SK-N-SH (cell line): ENCODE measurements around the gene CCDC149. TPM values are rescaled to one million over a fixed set of nuclear protein-coding genes. Genes with fewer than 3 reads are reported as not detected.

Source experiments
- CTCF ChIA-PET: fragments of 300-600, 350-600 bp; formaldehyde crosslinking; extraction: SDS; loops from one replicate; lab custom pipeline; 2021; lab: Yijun Ruan, JAX
- POLR2A ChIA-PET: fragments of 350-600 bp; sonication (Branson Sonifier 250); formaldehyde crosslinking; extraction: SDS; loops from one replicate; lab custom pipeline; 2020; ENCODE audit warnings: antibody characterized with exemption, inconsistent platforms; lab: Yijun Ruan, JAX
- DNase-seq: peaks from one replicate; pipeline ENCODE4 v3.0.0; 2012
- H2AFZ ChIP-seq: fragments of 200-600 bp; sonication (generic); 2 replicates; pipeline ENCODE4 v1.8.1; 2016; ENCODE audit warnings: antibody characterized with exemption, mild to moderate bottlenecking, low read depth
- H3F3A ChIP-seq: fragments of 200-600 bp; sonication (generic); replicated peaks from 2 replicates; pipeline ENCODE3; 2016; ENCODE audit warnings: antibody characterized with exemption, mild to moderate bottlenecking; ENCODE audit not compliant: insufficient read depth
- H3K27ac ChIP-seq, 2 experiments: fragments of 200-500 bp in 1 of 2; fragments of 200-600 bp in 1 of 2; sonication (Bioruptor generic) in 1 of 2; sonication (generic), shearing (Covaris generic) in 1 of 2; 2 replicates each; pipeline versions ENCODE4 v1.5.1 to v1.6.1; 2014 to 2016; ENCODE audit warnings: low read depth in 2 of 2, inconsistent platforms in 1 of 2, low read length in 1 of 2, mild to moderate bottlenecking in 1 of 2, mixed read lengths in 1 of 2
- H3K27me3 ChIP-seq: fragments of 200-600 bp; sonication (generic), shearing (Covaris generic); 2 replicates; pipeline ENCODE4 v1.6.1; 2016; ENCODE audit warnings: mixed run types; ENCODE audit not compliant: insufficient read depth
- H3K36me3 ChIP-seq, 2 experiments: fragments of 200-500 bp in 1 of 2; fragments of 200-600 bp in 1 of 2; sonication (Bioruptor generic) in 1 of 2; sonication (generic) in 1 of 2; replicated peaks in 1 of 2; 2 replicates each; pipeline versions ENCODE3 to v1.5.1; 2014 to 2016; ENCODE audit warnings: low read length in 1 of 2, mild to moderate bottlenecking in 1 of 2; ENCODE audit not compliant: insufficient read depth in 2 of 2, control insufficient read depth in 1 of 2
- H3K4me1 ChIP-seq, 2 experiments: fragments of 200-500 bp in 1 of 2; fragments of 200-600 bp in 1 of 2; sonication (Bioruptor generic) in 1 of 2; sonication (generic), shearing (Covaris generic) in 1 of 2; 2 replicates each; pipeline versions ENCODE4 v1.5.1 to v1.6.1; 2014 to 2016; ENCODE audit warnings: low read depth in 1 of 2, low read length in 1 of 2, mixed run types in 1 of 2; ENCODE audit not compliant: insufficient read depth in 2 of 2, control insufficient read depth in 1 of 2
- H3K4me2 ChIP-seq: fragments of 200-600 bp; sonication (generic), shearing (Covaris generic); 2 replicates; pipeline ENCODE4 v1.6.1; 2017; ENCODE audit warnings: mixed run types
- H3K4me3 ChIP-seq, 2 experiments: fragments of 200-500 bp in 1 of 2; fragments of 200-600 bp in 1 of 2; sonication (Bioruptor generic) in 1 of 2; sonication (generic), shearing (Covaris generic) in 1 of 2; 2 replicates each; pipeline versions ENCODE4 v1.5.1 to v1.8.1; 2014 to 2016; ENCODE audit warnings: low read depth in 2 of 2, inconsistent platforms in 1 of 2, low read length in 1 of 2, mild to moderate bottlenecking in 1 of 2, mixed read lengths in 1 of 2, moderate library complexity in 1 of 2
- H3K79me2 ChIP-seq: fragments of 200-600 bp; sonication (generic); 2 replicates; pipeline ENCODE4 v1.8.1; 2017; ENCODE audit warnings: mild to moderate bottlenecking; ENCODE audit not compliant: insufficient read depth
- H3K9ac ChIP-seq: fragments of 200-600 bp; sonication (generic); 2 replicates; pipeline ENCODE4 v1.6.1; 2017; ENCODE audit warnings: mixed run types
- H3K9me2 ChIP-seq: fragments of 200-600 bp; sonication (generic); 2 replicates; pipeline ENCODE4 v1.6.1; 2017; ENCODE audit warnings: mixed run types
- H3K9me3 ChIP-seq: fragments of 200-600 bp; sonication (generic); 2 replicates; pipeline ENCODE4 v1.6.1; 2017; ENCODE audit warnings: mixed run types, mild to moderate bottlenecking, moderate library complexity
- H4K20me1 ChIP-seq: fragments of 200-600 bp; sonication (generic); 2 replicates; pipeline ENCODE4 v1.6.1; 2017; ENCODE audit warnings: mild to moderate bottlenecking, mixed run types; ENCODE audit not compliant: insufficient read depth
- CHD2 ChIP-seq: fragments of 150-350 bp; IDR thresholded peaks from 2 replicates; pipeline ENCODE4 v1.6.1; 2018; ENCODE audit warnings: low read length; ENCODE audit not compliant: partially characterized antibody
- FOXJ3 ChIP-seq: sonication (generic); formaldehyde crosslinking; IDR thresholded peaks from 2 replicates; pipeline ENCODE4 v1.5.1; 2020; ENCODE audit warnings: mild to moderate bottlenecking, missing genetic modification reagents
- RFX5 ChIP-seq: IDR thresholded peaks from 2 replicates; pipeline ENCODE4 v1.6.1; 2012; ENCODE audit warnings: mild to moderate bottlenecking, improper control_type of control experiment, low read length
- TAF1 ChIP-seq: IDR thresholded peaks from 2 replicates; pipeline ENCODE4 v1.6.1; 2012; ENCODE audit warnings: low read depth, mild to moderate bottlenecking, low read length, moderate library complexity, borderline replicate concordance
- TCF12 ChIP-seq: IDR thresholded peaks from 2 replicates; pipeline ENCODE4 v1.4.0; 2012
- WGBS: methylation state at CpG from one replicate; pipeline ENCODE4 v1.1.6; 2017; ENCODE audit warnings: low lambda C conversion rate; 5-methylcytosine and 5-hydroxymethylcytosine counted together
- polyA plus RNA-seq, 3 experiments: library from polyadenylated mRNA; depleted of rRNA; stranded (reverse); fragments of >200 nt; gene quantifications; 2 replicates each; pipeline ENCODE4 v1.2.3, GENCODE V29; 2012
- TF ChIP-seq, protein P1 (sequence below): IDR thresholded peaks from 2 replicates; pipeline ENCODE4 v1.4.0; 2012; ENCODE audit warnings: low read depth
- TF ChIP-seq, protein P2 (sequence below): fragments of 150-350 bp; IDR thresholded peaks from 2 replicates; pipeline ENCODE4 v1.6.1; 2017; ENCODE audit warnings: antibody characterized with exemption, low read length, low read depth, borderline replicate concordance
- TF ChIP-seq, protein P3 (sequence below): IDR thresholded peaks from 2 replicates; pipeline ENCODE4 v1.4.0; 2012; ENCODE audit warnings: low read depth, borderline replicate concordance
- TF ChIP-seq, protein P4 (sequence below): fragments of 150-350 bp; IDR thresholded peaks from 2 replicates; pipeline ENCODE4 v1.6.1; 2016; ENCODE audit warnings: mild to moderate bottlenecking, low read depth, low read length

The CCDC149 gene
- polyA plus RNA-seq, 1 of the 3 experiments (the other 2 are of a cell fraction), result 5.5 TPM

DNA sequence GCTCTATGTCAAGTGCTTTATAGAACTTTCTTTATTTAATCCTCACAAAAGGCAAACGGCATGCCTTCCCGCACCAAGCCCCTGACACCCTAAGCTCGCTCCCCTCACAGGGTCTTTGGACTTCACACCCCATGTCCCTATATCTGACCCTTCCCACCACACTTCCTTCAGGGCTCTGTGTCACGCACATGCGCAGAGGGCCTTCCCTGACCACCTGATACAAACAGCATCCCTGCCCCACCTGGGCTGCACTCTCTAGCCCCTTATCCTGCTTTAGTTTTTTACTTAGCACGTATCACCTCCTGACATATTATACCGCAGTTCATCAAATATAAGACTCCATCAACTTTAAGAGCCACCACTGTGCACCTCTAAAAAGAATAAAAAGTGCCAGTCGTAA, 67.7 kb downstream of the CCDC149 start:
- DNase-seq, result no peak
- Histone ChIP-seq H3F3A (no peaks in the 10 kb centered on the region), H3K9ac (no peak overlapping the region), H3K4me2 (no peak overlapping the region), H3K27ac (no peak overlapping the region), H3K27me3 (no peaks in the 10 kb centered on the region), H3K36me3 (no peaks in the 10 kb centered on the region)
- CTCF ChIA-PET, result no interaction called here
- 84% methylated on average over 8 of the region's 8 CpGs for WGBS
- no peak for TF ChIP-seq TAF1
- TF ChIP-seq, all 33 proteins: peak for 0
- Histone ChIP-seq H2AFZ (no peak overlapping the region), H3K79me2 (no peaks in the 10 kb centered on the region), H4K20me1 (no peaks in the 10 kb centered on the region), H3K4me1 (no peaks in the 10 kb centered on the region), H3K4me3 (no peak overlapping the region), H3K9me2 (no peaks in the 10 kb centered on the region), H3K9me3 (no peaks in the 10 kb centered on the region)
- POLR2A ChIA-PET, result no interaction called here

DNA sequence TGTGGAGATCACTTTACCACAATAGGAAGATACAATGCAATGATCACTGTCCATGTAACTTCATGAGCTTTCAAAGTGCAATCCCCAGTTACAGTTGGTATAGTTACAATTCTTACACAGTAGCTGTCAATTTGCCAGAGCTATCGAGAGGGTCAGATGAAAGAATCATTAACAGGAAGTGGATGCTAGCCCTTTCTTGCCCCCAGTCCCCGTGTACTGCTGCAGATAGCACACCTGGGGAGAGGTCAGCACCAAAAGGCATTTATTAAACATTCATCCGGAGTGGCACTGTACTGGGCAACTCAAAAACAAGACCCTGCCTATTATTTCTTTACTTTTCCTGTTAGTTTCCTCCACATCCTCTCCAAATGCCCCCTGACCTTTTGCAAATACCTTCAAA, 69.7 kb downstream of the CCDC149 start:
- Histone ChIP-seq H3K4me2 (no peak overlapping the region), H3K9me2 (no peaks in the 10 kb centered on the region), H4K20me1 (no peaks in the 10 kb centered on the region), H3K9ac (no peak overlapping the region), H3K27me3 (no peaks in the 10 kb centered on the region), H3F3A (no peaks in the 10 kb centered on the region), H2AFZ (no peak overlapping the region), H3K4me3 (no peak overlapping the region), H3K36me3 (no peaks in the 10 kb centered on the region), H3K9me3 (no peaks in the 10 kb centered on the region), H3K27ac (no peak overlapping the region), H3K79me2 (no peaks in the 10 kb centered on the region)
- WGBS, result 63% methylated on average over 3 of the region's 3 CpGs
- POLR2A ChIA-PET, result no interaction called here
- CTCF ChIA-PET, result no interaction called here
- TF ChIP-seq, protein P1, sequence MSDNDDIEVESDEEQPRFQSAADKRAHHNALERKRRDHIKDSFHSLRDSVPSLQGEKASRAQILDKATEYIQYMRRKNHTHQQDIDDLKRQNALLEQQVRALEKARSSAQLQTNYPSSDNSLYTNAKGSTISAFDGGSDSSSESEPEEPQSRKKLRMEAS, result no peak
- TF ChIP-seq, all 33 proteins: peak for 0
- no peaks in the 10 kb centered on the region for H3K4me1 ChIP-seq
- no peak for DNase-seq

DNA sequence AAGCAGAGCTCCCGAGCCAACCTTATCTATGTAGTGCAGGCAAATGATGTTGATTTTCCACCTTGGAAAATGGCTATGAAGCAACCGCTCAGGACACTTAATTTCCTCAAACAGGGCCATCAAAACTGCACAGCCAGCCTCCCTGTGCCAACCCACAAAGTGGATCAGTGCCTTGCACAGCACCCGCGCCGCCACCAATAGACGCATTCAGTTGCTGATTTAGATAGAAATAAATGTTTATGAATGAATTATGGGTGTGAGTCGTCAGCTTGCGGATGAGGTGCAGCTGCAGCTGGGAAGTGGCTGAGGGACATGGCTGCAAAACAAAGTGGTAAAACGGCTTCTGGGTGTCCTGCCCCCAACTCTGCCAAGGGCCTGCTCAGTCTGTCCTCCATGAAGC, 70.5 kb downstream of the CCDC149 start:
- ChIA-PET CTCF (no interaction called here), POLR2A (no interaction called here)
- Histone ChIP-seq H3K9ac (no peak overlapping the region), H3K27me3 (no peaks in the 10 kb centered on the region), H3K4me3 (no peak overlapping the region), H3K9me2 (no peaks in the 10 kb centered on the region), H3K4me1 (no peaks in the 10 kb centered on the region), H4K20me1 (no peaks in the 10 kb centered on the region), H3K27ac (no peak overlapping the region), H3K79me2 (no peaks in the 10 kb centered on the region), H3K4me2 (no peak overlapping the region), H3K36me3 (no peaks in the 10 kb centered on the region), H3F3A (no peaks in the 10 kb centered on the region), H2AFZ (no peak overlapping the region), H3K9me3 (no peaks in the 10 kb centered on the region)
- DNase-seq, result no peak
- no peak for TF ChIP-seq TAF1
- WGBS, result 83% methylated on average over 9 of the region's 9 CpGs

DNA sequence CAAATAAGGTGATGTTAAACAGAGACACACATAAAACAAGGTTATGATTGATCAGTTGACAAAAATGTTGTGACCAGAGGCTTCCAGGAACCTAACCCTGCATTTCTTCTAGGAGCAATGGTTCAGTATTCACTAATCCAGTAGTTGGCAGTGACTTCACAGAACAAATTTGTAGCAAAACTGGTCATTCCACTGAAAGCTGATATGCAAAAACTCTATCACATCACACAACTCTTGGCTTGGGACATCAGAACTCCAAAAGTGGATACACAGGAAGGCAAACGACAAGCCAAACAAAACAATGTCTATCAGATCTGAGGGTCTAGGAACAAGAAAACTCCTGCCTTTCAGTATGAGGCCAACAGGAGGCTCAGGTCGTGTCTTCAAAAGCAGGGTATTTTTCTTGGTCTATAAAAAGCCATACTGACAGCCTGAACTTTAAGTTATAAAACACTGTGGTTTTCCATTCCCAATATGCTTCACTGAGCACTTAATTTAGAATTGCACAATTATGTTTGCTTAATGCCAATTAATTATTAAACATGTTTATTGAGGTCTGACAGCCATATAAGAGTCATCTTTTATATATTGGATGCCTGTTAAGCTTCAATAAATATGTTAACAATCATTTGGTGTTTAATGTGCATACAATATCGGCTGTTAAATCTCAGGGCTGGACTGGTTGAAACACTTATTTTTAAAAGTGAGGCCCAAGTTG, 71.9 kb downstream of the CCDC149 start:
- no peak for DNase-seq
- H3K4me2 ChIP-seq, result no peak overlapping the region
- H4K20me1 ChIP-seq, result no peaks in the 10 kb centered on the region
- H3K36me3 ChIP-seq, result no peaks in the 10 kb centered on the region
- no peak overlapping the region for H3K27ac ChIP-seq
- CTCF ChIA-PET, result no interaction called here
- no peak overlapping the region for H2AFZ ChIP-seq
- H3K27me3 ChIP-seq, result no peaks in the 10 kb centered on the region
- POLR2A ChIA-PET, result no interaction called here
- H3K4me3 ChIP-seq, result no peak overlapping the region
- H3K9ac ChIP-seq, result no peak overlapping the region
- no peaks in the 10 kb centered on the region for H3K9me3 ChIP-seq
- no peaks in the 10 kb centered on the region for H3F3A ChIP-seq
- no peaks in the 10 kb centered on the region for H3K9me2 ChIP-seq
- no peaks in the 10 kb centered on the region for H3K79me2 ChIP-seq
- H3K4me1 ChIP-seq, result no peaks in the 10 kb centered on the region
- WGBS, result 81% methylated on average over 3 of the region's 3 CpGs
- TF ChIP-seq TCF12, result no peak
- TF ChIP-seq, protein P2, sequence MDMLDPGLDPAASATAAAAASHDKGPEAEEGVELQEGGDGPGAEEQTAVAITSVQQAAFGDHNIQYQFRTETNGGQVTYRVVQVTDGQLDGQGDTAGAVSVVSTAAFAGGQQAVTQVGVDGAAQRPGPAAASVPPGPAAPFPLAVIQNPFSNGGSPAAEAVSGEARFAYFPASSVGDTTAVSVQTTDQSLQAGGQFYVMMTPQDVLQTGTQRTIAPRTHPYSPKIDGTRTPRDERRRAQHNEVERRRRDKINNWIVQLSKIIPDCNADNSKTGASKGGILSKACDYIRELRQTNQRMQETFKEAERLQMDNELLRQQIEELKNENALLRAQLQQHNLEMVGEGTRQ, result no peak
- TF ChIP-seq FOXJ3 (CRISPR knock-in tag), result no peak
- TF ChIP-seq, protein P3, sequence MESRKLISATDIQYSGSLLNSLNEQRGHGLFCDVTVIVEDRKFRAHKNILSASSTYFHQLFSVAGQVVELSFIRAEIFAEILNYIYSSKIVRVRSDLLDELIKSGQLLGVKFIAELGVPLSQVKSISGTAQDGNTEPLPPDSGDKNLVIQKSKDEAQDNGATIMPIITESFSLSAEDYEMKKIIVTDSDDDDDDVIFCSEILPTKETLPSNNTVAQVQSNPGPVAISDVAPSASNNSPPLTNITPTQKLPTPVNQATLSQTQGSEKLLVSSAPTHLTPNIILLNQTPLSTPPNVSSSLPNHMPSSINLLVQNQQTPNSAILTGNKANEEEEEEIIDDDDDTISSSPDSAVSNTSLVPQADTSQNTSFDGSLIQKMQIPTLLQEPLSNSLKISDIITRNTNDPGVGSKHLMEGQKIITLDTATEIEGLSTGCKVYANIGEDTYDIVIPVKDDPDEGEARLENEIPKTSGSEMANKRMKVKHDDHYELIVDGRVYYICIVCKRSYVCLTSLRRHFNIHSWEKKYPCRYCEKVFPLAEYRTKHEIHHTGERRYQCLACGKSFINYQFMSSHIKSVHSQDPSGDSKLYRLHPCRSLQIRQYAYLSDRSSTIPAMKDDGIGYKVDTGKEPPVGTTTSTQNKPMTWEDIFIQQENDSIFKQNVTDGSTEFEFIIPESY, result no peak
- TF ChIP-seq CHD2, result no peak
- no peak for TF ChIP-seq RFX5
- TF ChIP-seq, protein P4, sequence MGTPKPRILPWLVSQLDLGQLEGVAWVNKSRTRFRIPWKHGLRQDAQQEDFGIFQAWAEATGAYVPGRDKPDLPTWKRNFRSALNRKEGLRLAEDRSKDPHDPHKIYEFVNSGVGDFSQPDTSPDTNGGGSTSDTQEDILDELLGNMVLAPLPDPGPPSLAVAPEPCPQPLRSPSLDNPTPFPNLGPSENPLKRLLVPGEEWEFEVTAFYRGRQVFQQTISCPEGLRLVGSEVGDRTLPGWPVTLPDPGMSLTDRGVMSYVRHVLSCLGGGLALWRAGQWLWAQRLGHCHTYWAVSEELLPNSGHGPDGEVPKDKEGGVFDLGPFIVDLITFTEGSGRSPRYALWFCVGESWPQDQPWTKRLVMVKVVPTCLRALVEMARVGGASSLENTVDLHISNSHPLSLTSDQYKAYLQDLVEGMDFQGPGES, result no peak
- TF ChIP-seq, all 33 proteins: peak for 0
